H9 (cell line): ENCODE measurements around the gene C1QTNF2. TPM values are rescaled to one million over a fixed set of nuclear protein-coding genes. Genes with fewer than 3 reads are reported as not detected.

Experiments used
- DNase-seq: peaks from one replicate; pipeline ENCODE4 v3.0.0-alpha.2; 2017
- H2AFZ ChIP-seq: one replicate; pipeline ENCODE4 v1.6.1; 2013; ENCODE audit warnings: mild to moderate bottlenecking, low read length, control low read depth, moderate library complexity
- H2AK5ac ChIP-seq: 2 replicates; pipeline ENCODE4 v1.6.1; 2013; ENCODE audit warnings: low read length, control low read depth, mixed read lengths; ENCODE audit not compliant: insufficient read length
- H2BK120ac ChIP-seq: one replicate; pipeline ENCODE4 v1.6.1; 2013; ENCODE audit warnings: low read depth, mild to moderate bottlenecking, low read length, control low read depth, inconsistent platforms; ENCODE audit not compliant: poor library complexity, severe bottlenecking
- H2BK12ac ChIP-seq: 2 replicates; pipeline ENCODE4 v1.6.1; 2013; ENCODE audit warnings: low read length, control low read depth, mixed read lengths, low read depth; ENCODE audit not compliant: insufficient read length
- H2BK15ac ChIP-seq: 2 replicates; pipeline ENCODE4 v1.6.1; 2013; ENCODE audit warnings: low read depth, low read length, control low read depth
- H2BK20ac ChIP-seq: one replicate; pipeline ENCODE4 v1.6.1; 2013; ENCODE audit warnings: low read depth, mild to moderate bottlenecking, low read length, control low read depth, inconsistent platforms; ENCODE audit not compliant: poor library complexity, severe bottlenecking
- H2BK5ac ChIP-seq: 2 replicates; pipeline ENCODE4 v1.6.1; 2013; ENCODE audit warnings: low read length, control low read depth, mixed read lengths; ENCODE audit not compliant: insufficient read length
- H3K14ac ChIP-seq: 2 replicates; pipeline ENCODE4 v1.6.1; 2013; ENCODE audit warnings: low read length, control low read depth; ENCODE audit not compliant: insufficient read depth
- H3K18ac ChIP-seq: 2 replicates; pipeline ENCODE4 v1.6.1; 2013; ENCODE audit warnings: low read depth, mild to moderate bottlenecking, mixed read lengths, low read length, control low read depth; ENCODE audit not compliant: insufficient read length
- H3K23ac ChIP-seq: 2 replicates; pipeline ENCODE4 v1.6.1; 2013; ENCODE audit warnings: low read length, control low read depth, mixed read lengths, low read depth; ENCODE audit not compliant: insufficient read length
- H3K23me2 ChIP-seq: 2 replicates; pipeline ENCODE4 v1.6.1; 2013; ENCODE audit warnings: low read depth, mild to moderate bottlenecking, mixed read lengths, low read length, control low read depth; ENCODE audit not compliant: insufficient read length, poor library complexity, severe bottlenecking
- H3K27ac ChIP-seq: 2 replicates; pipeline ENCODE4 v1.5.1; 2013; ENCODE audit warnings: low read length, control low read depth, mixed read lengths, low read depth; ENCODE audit not compliant: insufficient read length
- H3K27me3 ChIP-seq: 2 replicates; pipeline ENCODE4 v1.6.1; 2013; ENCODE audit warnings: low read length, control low read depth, inconsistent platforms; ENCODE audit not compliant: insufficient read depth
- H3K4ac ChIP-seq: 2 replicates; pipeline ENCODE4 v1.6.1; 2013; ENCODE audit warnings: low read depth, mild to moderate bottlenecking, control low read depth, inconsistent platforms, low read length, moderate library complexity
- H3K4me1 ChIP-seq: 2 replicates; pipeline ENCODE4 v1.6.1; 2013; ENCODE audit warnings: low read length, control low read depth, inconsistent platforms; ENCODE audit not compliant: insufficient read depth
- H3K4me2 ChIP-seq: 2 replicates; pipeline ENCODE4 v1.6.1; 2013; ENCODE audit warnings: low read length, control low read depth, mixed read lengths; ENCODE audit not compliant: insufficient read length, insufficient read depth
- H3K56ac ChIP-seq: 2 replicates; pipeline ENCODE4 v1.6.1; 2013; ENCODE audit warnings: low read depth, mild to moderate bottlenecking, mixed read lengths, low read length, control low read depth; ENCODE audit not compliant: insufficient read length
- H3K79me1 ChIP-seq: 2 replicates; pipeline ENCODE4 v1.6.1; 2013; ENCODE audit warnings: low read depth, mild to moderate bottlenecking, moderate library complexity, low read length, control low read depth, inconsistent platforms; ENCODE audit not compliant: insufficient read depth, poor library complexity, severe bottlenecking
- H3K79me2 ChIP-seq: 2 replicates; pipeline ENCODE4 v1.6.1; 2013; ENCODE audit warnings: low read length, control low read depth, inconsistent platforms; ENCODE audit not compliant: insufficient read depth
- H3K9ac ChIP-seq: 2 replicates; pipeline ENCODE4 v1.6.1; 2013; ENCODE audit warnings: low read length, control low read depth, mixed read lengths; ENCODE audit not compliant: insufficient read length; ENCODE audit errors: extremely low read depth
- H3K9me3 ChIP-seq: one replicate; pipeline ENCODE4 v1.6.1; 2013; ENCODE audit warnings: low read depth, low read length, inconsistent platforms; ENCODE audit not compliant: control insufficient read depth
- H3T11ph ChIP-seq: one replicate; pipeline ENCODE4 v1.6.1; 2013; ENCODE audit warnings: mild to moderate bottlenecking, low read length, control low read depth, inconsistent platforms
- H4K20me1 ChIP-seq: one replicate; pipeline ENCODE4 v1.6.1; 2013; ENCODE audit not compliant: control insufficient read depth, insufficient read length, insufficient read depth
- H4K5ac ChIP-seq: 2 replicates; pipeline ENCODE4 v1.6.1; 2013; ENCODE audit warnings: low read depth, mild to moderate bottlenecking, mixed read lengths, low read length, control low read depth; ENCODE audit not compliant: insufficient read length
- H4K8ac ChIP-seq: replicated peaks from 2 replicates; pipeline ENCODE4 v1.6.1; 2013; ENCODE audit warnings: low read length, control low read depth, mixed read lengths, low read depth; ENCODE audit not compliant: insufficient read length
- H4K91ac ChIP-seq: 2 replicates; pipeline ENCODE4 v1.6.1; 2013; ENCODE audit warnings: low read depth, mild to moderate bottlenecking, moderate library complexity, mixed read lengths, low read length, control low read depth; ENCODE audit not compliant: insufficient read length
- H3K27ac Mint-ChIP-seq, 3 experiments: 2 replicates in 2 of 3; 3 replicates in 1 of 3; pipeline ENCODE4 v1.8.0; 2020 to 2021; ENCODE audit warnings: mixed read lengths in 3 of 3, mild to moderate bottlenecking in 1 of 3, moderate library complexity in 1 of 3
- H3K27me3 Mint-ChIP-seq: 2 replicates; pipeline ENCODE4 v1.8.0; 2021; ENCODE audit warnings: low read depth, mild to moderate bottlenecking, moderate library complexity, mixed read lengths
- H3K36me3 Mint-ChIP-seq, 3 experiments: 2 replicates in 2 of 3; 3 replicates in 1 of 3; pipeline ENCODE4 v1.8.0; 2020 to 2021; ENCODE audit warnings: low read depth in 3 of 3, mixed read lengths in 3 of 3; ENCODE audit not compliant: insufficient read depth in 1 of 3
- H3K4me1 Mint-ChIP-seq, 2 experiments: 2 replicates each; pipeline ENCODE4 v1.8.0; 2020; ENCODE audit warnings: mixed read lengths in 2 of 2
- H3K4me3 Mint-ChIP-seq, 2 experiments: 2 replicates in 1 of 2; 3 replicates in 1 of 2; pipeline ENCODE4 v1.8.0; 2020 to 2021; ENCODE audit warnings: mild to moderate bottlenecking in 2 of 2, mixed read lengths in 2 of 2, moderate library complexity in 1 of 2
- H3K9me3 Mint-ChIP-seq, 2 experiments: 2 replicates in 1 of 2; 3 replicates in 1 of 2; pipeline ENCODE4 v1.8.0; 2020; ENCODE audit warnings: mild to moderate bottlenecking in 2 of 2, mixed read lengths in 2 of 2, moderate library complexity in 1 of 2
- WGBS: extraction: QIAGEN DNeasy Blood & Tissue Kit; methylation state at CpG from one replicate; pipeline ENCODE4 v1.1.7; 2013; ENCODE audit warnings: missing lambda C conversion rate, low lambda C conversion rate, mixed read lengths; ENCODE audit not compliant: insufficient read length; ENCODE audit errors: extremely low coverage; 5-methylcytosine and 5-hydroxymethylcytosine counted together
- total RNA-seq: library from RNA; stranded (reverse); gene quantifications from 2 replicates; pipeline ENCODE4 v1.2.1, GENCODE V29; 2021
- TF ChIP-seq, protein P1 (sequence below): fragments of 200-600 bp; sonication (generic); conservative IDR thresholded peaks from 3 replicates; pipeline ENCODE4 v1.8.0; 2021; ENCODE audit warnings: antibody characterized with exemption, mild to moderate bottlenecking

Gene C1QTNF2
- total RNA-seq, 1 experiment from 2014 or later = 0.59 TPM

DNA sequence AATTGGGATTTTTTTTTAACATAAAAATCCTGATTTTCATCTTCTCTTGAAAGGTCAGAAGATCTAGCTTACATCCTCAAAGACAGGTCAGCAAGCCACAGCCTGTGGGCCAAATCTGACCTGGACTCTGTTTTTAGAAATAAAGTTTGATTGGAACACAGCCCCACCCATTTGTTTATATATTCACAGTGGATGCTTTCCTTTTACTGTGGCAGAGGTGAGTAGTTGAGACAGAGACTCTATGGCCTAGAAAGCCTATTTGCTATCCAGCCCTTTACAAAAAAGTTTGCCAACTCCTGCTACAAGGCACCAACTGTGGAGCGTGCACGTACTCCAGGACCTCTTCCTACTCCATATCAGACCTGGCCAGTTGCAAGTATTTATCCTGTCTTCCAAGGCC is 44.7 kb downstream of the C1QTNF2 start:
- Histone ChIP-seq H2BK20ac (no peak overlapping the region), H3K23me2 (no peaks in the 10 kb centered on the region), H3K9me3 (no peaks in the 10 kb centered on the region), H3K56ac (no peak overlapping the region), H3K27me3 (no peaks in the 10 kb centered on the region), H4K20me1 (no peaks in the 10 kb centered on the region), H3K23ac (no peak overlapping the region), H3K27ac (no peak overlapping the region), H2AK5ac (no peak overlapping the region), H3K4me2 (no peak overlapping the region), H3K79me1 (no peaks in the 10 kb centered on the region), H3K4ac (no peak overlapping the region), H2BK120ac (no peak overlapping the region), H2BK15ac (no peak overlapping the region), H2BK5ac (no peak overlapping the region), H4K91ac (no peak overlapping the region), H3K79me2 (no peaks in the 10 kb centered on the region), H4K5ac (no peak overlapping the region), H3K14ac (no peak overlapping the region), H3K18ac (no peak overlapping the region), H3K4me1 (peaks cover 3% of the 10 kb centered on the region; the same call in 1 of the 2 replicates), H3T11ph (no peak overlapping the region), H4K8ac (no peak overlapping the region), H2BK12ac (no peak overlapping the region), H3K9ac (no peak overlapping the region), H2AFZ (no peak overlapping the region)
- no peak overlapping the region for H3K4me3 Mint-ChIP-seq
- no peaks in the 10 kb centered on the region for H3K27me3 Mint-ChIP-seq
- DNase-seq = no peak
- no peaks in the 10 kb centered on the region for H3K9me3 Mint-ChIP-seq
- no peak overlapping the region for H3K27ac Mint-ChIP-seq
- no CpG with 5 or more reads among the region's 2 CpGs for WGBS
- H3K4me1 Mint-ChIP-seq = peaks cover 16 to 20% of the 10 kb centered on the region in 2 experiments
- TF ChIP-seq, protein P1, sequence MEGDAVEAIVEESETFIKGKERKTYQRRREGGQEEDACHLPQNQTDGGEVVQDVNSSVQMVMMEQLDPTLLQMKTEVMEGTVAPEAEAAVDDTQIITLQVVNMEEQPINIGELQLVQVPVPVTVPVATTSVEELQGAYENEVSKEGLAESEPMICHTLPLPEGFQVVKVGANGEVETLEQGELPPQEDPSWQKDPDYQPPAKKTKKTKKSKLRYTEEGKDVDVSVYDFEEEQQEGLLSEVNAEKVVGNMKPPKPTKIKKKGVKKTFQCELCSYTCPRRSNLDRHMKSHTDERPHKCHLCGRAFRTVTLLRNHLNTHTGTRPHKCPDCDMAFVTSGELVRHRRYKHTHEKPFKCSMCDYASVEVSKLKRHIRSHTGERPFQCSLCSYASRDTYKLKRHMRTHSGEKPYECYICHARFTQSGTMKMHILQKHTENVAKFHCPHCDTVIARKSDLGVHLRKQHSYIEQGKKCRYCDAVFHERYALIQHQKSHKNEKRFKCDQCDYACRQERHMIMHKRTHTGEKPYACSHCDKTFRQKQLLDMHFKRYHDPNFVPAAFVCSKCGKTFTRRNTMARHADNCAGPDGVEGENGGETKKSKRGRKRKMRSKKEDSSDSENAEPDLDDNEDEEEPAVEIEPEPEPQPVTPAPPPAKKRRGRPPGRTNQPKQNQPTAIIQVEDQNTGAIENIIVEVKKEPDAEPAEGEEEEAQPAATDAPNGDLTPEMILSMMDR = no peak
- no peaks in the 10 kb centered on the region for H3K36me3 Mint-ChIP-seq
